NCI-H82 (cell line): Measurements from ENCODE around the gene TMEM86B.
"Not testable (repeated sequence)": the region's sequence is repeated elsewhere in the genome, so short reads cannot be mapped to it uniquely, and the experiment has no call there.

Source experiments
- DNase-seq: peaks from one replicate; lab custom pipeline; 2025; lab: John Stamatoyannopoulos, UW

The TMEM86B gene

GRCh38 chr19:55241935-55242464 is 13.4 kb upstream of the TMEM86B start:
- DNase-seq: no peak

- no peak for DNase-seq
These were observed 12.8 kb upstream of the TMEM86B start for GRCh38 chr19:55241143-55241934.

GRCh38 chr19:55240713-55241020 is 12.1 kb upstream of the TMEM86B start:
- no peak for DNase-seq

- no peak for DNase-seq
These were observed 10.4 kb upstream of the TMEM86B start for GRCh38 chr19:55239004-55239403.

GRCh38 chr19:55238030-55238429 is 9.5 kb upstream of the TMEM86B start:
- no peak for DNase-seq

GRCh38 chr19:55232986-55233385 is 4.4 kb upstream of the TMEM86B start:
- DNase-seq: no peak

- no peak for DNase-seq
These were observed 3.7 kb upstream of the TMEM86B start for GRCh38 chr19:55232286-55232602.

- no peak for DNase-seq
These were observed 3.1 kb upstream of the TMEM86B start for GRCh38 chr19:55231391-55232285.

GRCh38 chr19:55230780-55231179 is 2.2 kb upstream of the TMEM86B start:
- no peak for DNase-seq

- no peak for DNase-seq
These were observed 1.8 kb upstream of the TMEM86B start for GRCh38 chr19:55230329-55230728.

GRCh38 chr19:55229789-55230182 is 1.2 kb upstream of the TMEM86B start:
- DNase-seq: no peak

- DNase-seq: no peak
These were observed 704 bp upstream of the TMEM86B start for GRCh38 chr19:55229145-55229788.

GRCh38 chr19:55228015-55228391 is 560 bp downstream of the TMEM86B start:
- no peak for DNase-seq

- no peak for DNase-seq
These were observed 1.1 kb downstream of the TMEM86B start for GRCh38 chr19:55227241-55228014.

GRCh38 chr19:55226788-55227187 is 1.8 kb downstream of the TMEM86B start:
- DNase-seq: no peak

GRCh38 chr19:55226273-55226672 is 2.3 kb downstream of the TMEM86B start:
- DNase-seq: no peak

- DNase-seq: no peak
These were observed 3.1 kb downstream of the TMEM86B start for GRCh38 chr19:55225415-55225958.

- not testable (repeated sequence) for DNase-seq
These were observed 3.7 kb downstream of the TMEM86B start for GRCh38 chr19:55224679-55225414.

GRCh38 chr19:55224038-55224665 is 4.4 kb downstream of the TMEM86B start:
- DNase-seq: no peak

- DNase-seq: no peak
These were observed 5.1 kb downstream of the TMEM86B start for GRCh38 chr19:55223291-55224037.
